ENCODE results near the gene KDM7A. TPM values are rescaled to one million over a fixed set of nuclear protein-coding genes. Genes with fewer than 3 reads are reported as not detected.
A peak's percentile ranks its signal among the peaks of the same experiment; 100 is the strongest.
"Not testable (repeated sequence)": the region's sequence is repeated elsewhere in the genome, so short reads cannot be mapped to it uniquely, and the experiment has no call there.

KDM7A gene
- total RNA-seq, 1 donor from 2014 or later: 11.3 TPM

DNA sequence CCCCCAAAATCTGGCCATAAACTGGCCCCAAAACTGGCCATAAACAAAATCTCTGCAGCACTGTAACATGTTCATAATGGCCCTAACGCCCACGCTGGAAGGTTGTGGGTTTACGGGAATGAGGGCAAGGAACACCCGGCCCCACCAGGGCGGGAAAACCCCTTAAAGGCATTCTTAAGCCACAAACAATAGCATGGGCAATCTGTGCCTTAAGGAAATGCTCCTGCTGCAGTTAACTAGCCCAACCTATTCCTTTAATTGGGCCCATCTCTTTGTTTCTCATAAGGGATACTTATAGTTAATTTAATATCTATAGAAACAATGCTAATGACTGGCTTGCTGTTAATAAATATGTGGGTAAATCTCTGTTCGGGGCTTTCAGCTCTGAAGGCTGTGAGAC, 26.2 kb upstream of the KDM7A start:
- DNase-seq (ENCODE audit: low spot score): not testable (repeated sequence)

DNA sequence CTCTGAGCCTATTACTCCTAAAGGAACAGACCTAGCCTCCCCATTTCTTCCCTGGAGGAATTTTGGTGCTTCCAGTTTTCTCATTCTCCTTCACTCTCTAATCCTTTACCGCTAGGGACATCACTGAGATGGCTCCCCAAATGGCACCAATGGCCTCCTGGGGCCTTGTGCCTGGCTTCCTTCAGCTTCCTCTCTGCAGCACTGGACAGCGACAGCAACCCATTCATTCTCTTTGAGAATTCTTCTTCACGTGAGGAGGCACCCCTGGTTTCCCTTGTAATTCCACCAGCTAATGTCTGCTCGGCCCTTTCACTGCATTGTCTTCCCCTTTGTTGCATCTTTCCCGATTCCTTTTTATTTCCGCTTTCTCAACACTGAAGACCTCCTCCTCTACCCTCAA, 24.6 kb upstream of the KDM7A start:
- DNase-seq (ENCODE audit: low spot score): no peak

DNA sequence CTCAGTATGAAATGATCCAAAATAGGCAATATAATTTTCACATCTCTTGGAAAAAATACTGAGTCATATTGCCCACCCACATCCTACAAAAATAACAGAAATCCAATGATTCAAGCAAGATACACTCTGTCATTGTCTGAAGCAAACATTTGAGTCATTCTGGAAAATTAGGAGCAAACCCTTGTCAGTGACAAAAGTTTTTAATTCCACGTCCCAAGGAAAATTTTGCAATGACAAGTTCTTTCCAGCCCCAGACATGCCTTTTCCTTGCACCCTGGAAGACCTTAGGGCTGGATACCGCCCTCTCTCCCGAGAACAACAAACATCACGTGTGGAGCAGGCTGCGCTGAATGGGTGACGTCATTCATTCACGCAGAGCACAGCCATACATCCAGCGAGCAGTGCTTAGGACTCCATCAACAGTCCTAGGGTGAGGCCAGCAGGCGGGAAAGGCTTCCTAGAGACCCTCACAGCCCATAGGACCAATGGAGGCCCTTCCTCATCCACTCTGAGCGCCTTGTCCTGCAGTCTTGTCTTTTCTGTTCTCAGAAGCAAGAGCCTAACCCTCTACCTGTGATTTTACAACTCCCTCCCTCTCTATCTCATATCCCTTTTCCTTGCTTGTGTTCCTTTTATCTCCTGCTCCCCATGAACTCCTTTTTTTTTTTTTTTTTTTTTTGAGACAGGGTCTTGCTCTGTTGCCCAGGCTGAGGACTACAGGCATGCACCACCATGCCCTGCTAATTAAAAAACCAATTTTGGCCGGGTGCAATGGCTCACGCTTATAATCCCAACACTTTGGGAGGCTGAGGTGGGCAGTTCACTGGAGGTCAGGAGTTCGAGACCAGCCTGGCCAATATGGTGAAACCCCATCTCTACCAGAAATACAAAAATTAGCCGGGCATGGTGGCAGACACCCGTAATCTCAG, 23.5 kb upstream of the KDM7A start:
- no peak for DNase-seq (ENCODE audit: low spot score)

DNA sequence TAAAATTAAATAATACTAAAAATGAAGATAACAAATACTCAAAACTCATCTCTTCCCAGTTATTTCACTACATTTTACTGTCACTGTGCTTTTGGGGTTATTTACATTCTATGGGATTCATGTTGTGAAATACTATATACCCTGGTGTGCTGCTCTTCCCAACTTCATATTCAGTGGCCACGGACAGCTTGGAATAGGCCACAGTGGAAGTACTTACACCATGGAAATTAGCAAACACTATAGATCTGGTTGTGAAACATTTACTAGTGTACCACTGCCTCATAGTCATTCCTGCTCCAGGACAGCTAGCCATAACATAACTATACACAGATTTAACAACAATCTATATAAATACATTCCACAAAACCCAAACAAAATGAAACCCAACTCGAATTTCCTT, 21.2 kb upstream of the KDM7A start:
- no peak for DNase-seq (ENCODE audit: low spot score)

DNA sequence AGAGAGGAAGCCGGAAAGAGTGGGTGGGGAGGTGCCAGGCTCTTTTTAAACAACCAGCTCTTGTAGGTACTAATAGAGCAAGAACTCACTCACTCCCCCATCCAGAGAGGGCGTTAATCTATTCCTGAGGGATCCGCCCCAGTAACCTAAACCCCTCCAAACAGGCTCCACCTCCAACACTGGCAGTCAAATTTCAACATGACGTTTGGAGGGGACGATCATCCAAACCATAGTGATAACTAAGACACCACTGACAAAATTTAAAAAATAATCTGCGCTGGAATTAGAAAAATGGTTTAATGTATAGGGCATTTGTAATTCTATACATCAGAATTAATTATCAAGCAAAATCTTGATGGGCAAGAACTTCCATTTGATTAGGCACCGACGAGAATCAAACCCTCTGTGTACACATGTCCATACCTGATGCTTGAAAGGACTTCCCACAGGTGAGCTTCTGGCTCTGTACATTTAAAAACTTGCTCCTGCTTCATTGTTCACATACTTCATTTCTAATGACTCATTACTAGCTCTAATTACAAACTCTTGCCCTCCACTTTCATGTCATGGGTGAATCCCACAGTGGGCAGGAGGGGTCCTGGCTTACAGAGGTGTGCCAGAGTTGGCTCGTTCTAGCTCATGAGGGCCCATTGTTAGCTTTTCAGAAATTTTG, 20.6 kb upstream of the KDM7A start:
- DNase-seq (ENCODE audit: low spot score): no peak

DNA sequence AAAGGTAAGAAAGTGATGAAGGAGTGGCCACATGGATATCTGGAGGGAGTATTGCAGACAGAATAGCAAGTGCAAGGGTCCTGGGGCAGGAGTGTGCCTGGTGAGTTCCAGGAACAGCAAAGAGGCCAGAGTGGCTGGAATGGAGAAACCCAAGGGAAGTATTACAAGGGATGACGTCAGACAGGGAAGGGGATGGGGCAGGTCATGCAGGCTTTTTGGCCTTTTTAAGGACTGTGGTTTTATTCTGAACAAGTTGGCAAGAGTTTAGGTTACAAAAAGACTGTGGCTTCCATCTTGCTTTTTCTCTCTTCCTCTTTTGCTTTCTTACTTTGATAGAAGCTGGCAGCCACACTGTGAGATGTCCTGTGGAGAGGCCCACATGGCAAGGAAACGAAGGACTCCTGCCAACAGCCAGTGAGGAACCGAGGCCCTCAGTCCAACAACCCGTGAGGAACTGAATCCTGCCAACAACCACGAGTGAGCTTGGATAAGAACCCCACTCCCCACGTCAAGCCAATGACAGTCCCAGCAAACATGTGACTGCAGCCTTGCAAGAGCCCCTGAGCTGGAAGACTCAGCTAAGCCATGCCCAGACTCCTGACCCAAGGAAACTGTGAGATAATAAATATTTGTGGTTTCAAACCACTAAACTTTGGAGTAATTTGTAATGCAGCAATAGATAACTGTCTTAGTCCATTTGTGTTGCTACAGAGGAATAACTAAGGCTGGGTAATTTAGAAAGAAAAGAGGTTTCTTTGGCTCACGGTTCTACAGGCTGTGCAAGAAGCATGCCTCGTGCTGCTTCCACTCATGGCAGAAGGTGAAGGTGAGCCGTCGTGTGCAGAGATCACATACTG, 19.8 kb upstream of the KDM7A start:
- no peak for DNase-seq (ENCODE audit: low spot score)

DNA sequence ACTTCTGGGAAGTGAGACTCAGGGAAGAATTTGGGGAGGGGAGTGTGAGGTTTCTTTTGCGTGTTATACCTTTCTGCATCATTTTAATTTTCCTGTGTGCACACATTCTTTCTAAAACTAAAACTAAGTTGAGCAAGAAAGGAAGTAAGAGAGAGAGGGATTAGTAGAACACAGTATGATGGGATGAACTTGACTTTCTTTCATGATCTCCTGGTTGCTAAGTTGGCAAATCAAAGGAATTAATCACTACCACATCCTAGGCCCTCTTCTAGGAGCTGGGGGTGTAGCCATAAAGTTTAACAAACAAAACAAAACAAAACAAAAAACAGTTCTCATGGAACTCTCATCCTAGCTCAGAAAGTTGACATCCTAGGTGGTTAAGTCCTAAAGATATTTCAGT, 19.1 kb upstream of the KDM7A start:
- no peak for DNase-seq (ENCODE audit: low spot score)

DNA sequence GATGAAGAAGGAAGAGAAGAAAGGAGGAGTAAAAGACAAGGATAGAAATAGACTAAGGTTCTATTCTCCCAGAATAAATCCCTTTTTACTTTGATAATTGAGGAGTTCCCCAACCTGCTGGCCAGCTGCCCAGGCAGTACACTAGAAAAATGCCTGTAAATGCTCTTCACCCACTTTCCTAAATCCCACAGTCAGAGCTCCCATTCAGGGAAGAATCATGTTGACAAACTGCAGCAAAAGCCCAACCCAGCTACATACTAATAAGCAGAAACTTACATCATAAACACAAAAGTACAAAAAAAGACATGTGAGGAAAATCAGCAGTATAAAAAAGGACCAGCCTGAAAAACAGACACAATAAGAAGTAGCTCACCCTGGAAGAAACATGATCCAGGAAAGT, 15.8 kb upstream of the KDM7A start:
- no peak for DNase-seq (ENCODE audit: low spot score)

DNA sequence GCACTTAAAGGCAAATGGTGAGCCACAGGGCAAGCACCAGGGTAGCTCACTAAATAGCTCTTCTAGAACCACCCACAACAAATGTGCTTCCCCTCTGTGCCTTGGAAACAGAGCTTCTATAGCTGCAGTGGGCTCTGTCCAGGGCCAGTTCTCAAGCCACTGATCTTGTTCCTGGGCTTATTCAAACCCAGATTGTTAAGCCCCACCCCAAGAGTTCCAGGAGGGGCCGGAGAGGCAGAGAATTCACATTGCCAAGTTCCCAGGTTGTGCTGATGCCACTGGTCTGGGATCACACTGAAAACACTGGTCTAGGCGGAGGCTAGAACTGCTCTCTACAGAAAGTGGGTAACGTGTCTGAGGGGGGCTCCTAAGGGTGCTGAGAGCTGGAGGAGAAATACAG, 15.4 kb upstream of the KDM7A start:
- DNase-seq (ENCODE audit: low spot score): no peak

DNA sequence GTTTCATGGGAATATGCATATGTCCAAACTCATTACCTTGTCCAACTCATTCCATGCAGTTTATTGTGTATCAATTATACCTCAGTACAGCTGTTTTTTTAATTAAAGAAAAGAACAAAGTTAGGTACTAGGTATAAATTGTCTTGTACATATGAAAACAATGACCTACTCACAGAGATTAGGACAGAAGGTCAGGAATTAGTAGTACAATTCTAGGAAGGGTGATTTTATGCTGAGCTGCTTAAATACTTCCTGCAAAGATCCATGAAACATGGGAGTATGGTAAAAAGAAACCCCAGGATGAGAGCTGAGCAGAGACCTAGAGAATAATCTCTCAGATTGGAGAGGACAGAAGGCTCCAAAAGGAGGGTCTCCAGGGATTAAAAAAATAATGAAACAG, 13.8 kb upstream of the KDM7A start:
- DNase-seq (ENCODE audit: low spot score): no peak

DNA sequence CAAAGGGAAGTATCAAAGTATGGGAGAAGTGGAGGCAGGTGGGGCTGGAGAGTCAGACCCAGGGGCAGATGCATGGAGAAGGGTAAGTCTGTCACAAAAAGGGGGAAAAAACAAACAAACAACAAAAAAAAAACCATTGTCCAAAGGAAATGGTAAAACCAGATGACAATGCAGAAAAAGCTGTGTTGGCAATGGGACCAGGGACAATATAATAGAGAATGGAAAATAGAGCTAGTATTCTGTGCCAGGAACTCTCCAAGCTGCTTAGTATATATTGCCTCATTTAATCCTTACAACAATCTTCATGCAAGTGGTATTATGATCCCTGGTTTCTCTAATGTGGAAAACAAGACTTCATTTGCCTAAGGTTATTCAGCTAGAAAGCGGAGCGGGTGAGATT, 13.1 kb upstream of the KDM7A start:
- no peak for DNase-seq (ENCODE audit: low spot score)

DNA sequence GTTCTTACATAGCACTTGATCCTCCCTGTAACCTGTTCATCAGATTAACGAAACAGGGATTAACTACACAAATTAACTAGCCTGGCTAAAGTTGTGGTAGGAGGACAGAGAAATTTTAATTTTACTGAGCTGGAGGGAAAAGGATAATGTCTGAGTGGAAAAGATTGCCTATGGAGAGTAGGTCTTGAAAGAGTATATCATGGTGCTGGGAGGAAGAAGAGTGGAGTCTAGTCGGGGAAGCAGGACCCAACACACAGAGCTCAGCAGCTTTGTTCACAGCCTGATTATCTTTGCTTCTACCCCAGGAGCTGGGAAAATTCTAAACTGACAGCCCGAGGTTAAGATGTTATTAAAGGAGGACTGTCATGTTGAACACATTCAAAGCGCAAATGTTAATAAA, 6.1 kb upstream of the KDM7A start:
- no peak for DNase-seq (ENCODE audit: low spot score)

DNA sequence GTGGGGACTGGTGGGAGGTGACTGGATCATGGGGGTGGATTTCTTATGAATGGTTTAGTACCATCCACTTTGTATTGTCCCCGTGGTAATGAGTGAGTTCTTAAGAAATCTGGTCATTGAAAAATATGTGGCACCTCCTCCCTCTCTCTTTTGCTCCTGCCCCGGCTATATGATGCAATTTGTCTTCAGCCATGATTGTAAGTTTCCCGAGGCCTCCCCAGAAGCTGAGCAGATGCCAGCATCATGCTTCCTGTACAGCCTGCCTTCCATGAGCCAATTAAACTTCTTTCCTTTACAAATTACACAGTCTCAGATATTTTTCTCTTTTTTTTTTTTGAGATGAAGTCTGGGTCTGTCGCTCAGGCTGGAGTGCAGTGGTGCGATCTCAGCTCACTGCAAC, 2.6 kb upstream of the KDM7A start:
- no peak for DNase-seq (ENCODE audit: low spot score)

DNA sequence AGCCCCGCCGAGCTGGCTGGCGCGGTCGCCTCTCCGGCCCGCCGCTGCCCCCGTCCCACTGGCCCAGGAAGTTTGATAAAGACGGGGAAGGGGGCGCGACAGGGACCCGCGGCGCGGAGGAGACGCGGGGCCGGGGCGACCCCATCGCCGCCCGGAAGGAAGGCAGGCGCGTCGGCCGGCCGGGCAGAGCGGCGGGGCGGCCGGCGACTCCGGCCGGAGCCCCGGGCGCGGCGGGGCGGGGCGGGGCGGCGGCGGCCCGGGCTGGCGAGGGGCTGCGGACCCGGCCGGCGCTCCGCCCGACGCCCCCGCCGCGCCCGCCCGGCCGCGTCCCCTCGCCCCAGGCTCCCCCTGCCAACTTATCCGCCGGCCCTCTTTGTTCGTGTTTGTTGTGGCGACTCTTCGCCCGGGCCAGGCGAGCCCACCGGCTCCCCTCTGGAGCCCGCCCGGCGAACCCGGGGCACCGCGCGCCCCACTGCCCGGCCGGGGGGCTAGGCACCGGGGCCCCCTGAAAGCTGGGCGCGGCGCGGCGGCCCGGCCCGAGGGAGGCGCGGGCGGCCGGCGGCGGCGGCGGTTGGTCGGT, 571 bp downstream of the KDM7A start:
- peak; percentile 20 for DNase-seq (ENCODE audit: low spot score)

DNA sequence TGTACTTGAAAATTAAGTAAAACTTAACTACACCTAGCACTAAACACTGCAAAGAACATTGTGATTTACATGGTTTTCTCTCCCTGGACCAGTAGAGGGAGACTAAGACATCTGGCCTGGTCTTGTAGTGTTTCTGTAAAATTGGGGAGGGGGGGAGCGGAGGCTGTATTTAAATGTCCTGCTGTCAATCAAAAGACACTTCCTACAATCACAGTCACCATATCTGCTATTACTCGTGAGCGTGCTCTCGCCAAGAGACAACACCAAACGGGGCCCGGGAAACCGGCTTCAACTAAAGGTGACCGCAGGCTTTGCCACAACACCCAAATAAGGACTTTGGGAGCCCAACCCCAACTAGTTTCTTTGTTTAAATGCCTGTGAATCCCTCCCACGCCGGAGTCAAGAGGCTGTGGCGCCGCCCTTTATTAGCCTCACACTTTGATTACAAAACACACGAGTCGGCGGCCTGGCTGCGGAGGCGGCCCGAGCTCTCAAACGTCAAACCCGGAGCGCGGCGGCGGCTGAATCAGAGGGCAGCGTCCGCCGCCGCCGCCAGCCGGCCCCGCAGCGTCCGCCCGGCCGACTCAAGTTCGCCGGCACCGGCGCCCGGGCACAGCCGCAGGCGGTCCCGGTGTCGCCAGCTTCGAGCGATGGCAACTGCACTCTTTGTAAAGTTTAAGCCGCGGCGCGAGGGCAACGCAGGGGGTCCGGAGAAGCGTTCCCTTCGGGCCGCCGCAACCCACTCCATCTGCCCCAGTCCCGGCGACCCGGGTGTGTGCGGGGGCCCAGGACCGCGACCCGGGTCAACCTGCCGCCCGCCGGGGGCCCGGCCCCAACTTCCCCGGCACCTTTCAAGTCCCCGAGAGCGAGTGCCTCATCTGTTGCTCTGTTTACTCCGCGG, 1.3 kb downstream of the KDM7A start:
- DNase-seq (ENCODE audit: low spot score): peak; percentile 95

DNA sequence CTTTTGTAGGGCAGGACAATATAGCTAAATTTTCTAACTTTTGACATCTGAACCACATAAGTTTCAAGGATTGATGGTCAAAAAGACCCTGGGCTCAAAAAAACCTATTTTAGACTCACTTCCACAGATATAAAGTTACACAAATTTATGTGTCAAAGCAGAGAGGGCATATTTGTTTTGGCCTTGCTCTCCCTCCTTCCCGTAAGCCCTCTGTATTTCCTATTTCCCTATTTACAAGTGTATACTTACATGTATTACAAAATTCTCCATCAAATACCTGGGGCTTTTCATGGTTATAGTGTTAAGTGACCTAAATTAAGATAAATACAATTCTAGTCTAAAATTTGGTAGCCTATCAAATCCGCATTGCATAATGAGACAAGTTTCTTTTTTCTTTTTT, 2.6 kb downstream of the KDM7A start:
- DNase-seq (ENCODE audit: low spot score): no peak

DNA sequence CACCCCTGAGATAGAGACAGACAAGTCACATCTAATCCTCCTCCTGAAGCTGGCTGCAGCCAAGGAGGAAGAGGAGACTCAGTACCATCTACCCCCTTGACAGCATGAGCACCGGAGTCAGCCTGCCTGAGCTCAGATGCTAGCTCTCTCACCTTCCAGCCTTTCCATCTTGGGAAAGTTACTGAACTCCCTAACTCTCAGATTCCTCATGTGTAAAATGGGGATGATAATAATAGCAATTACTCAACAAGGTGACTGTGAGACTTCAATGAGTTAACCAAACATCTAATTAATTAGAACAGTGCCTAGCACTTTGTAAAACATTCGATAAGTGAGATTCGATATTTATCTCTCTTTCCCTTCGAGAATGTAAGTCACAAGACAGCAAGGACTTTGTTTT, 6.4 kb downstream of the KDM7A start:
- no peak for DNase-seq (ENCODE audit: low spot score)

DNA sequence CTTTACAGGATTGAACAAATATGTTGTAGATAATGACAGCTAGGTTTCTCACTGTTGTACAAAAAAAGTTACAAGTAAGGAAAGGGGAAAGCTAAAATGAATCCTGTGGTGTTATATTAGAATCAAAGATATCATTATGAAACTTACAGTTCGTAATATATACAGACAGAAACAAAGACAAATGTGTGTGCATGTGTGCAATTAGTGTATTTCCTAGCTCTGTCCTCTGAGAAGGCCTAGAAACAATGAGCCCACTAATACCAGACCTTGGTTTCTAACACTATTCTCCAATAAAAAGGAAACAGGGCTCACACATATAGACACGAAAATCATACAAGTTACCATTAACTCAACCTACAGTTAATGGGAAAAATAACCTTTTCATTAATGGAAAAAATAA, 8.0 kb downstream of the KDM7A start:
- DNase-seq (ENCODE audit: low spot score): no peak

DNA sequence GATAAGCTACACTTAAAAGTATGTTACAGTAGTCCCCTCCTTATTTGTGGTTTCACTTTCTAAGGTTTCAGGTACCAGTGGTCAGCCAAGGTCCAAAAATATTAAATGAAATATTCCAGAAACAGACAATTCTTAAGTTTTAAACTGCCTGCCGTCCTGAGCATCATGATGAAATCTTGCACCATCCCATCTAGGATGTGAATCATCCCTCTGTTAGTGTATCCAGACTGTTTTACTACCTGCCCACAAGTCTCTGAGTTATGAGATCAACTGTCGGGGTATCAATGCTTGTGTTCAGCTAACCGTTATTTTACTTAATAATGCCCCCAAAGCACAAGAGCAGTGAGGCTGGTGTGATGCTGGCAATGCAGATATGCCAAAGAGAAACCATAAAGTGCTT, 11.4 kb downstream of the KDM7A start:
- no peak for DNase-seq (ENCODE audit: low spot score)

DNA sequence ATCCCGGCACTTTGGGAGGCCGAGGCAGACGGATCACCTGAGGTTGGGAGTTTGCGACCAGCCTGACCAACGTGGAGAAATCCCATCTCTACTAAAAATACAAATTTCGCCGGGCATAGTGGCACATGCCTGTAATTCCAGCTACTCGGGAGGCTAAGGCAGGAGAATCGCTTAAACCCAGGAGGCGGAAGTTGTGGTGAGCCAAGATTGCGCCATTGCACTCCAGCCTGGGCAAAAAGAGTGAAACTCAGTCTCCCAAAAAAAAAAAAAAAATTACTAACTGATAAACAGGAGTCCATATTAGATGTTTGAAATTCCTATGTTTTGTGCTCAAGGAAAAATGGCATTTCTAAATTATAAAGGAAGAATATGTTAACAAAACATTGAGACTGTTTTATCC, 14.7 kb downstream of the KDM7A start:
- not testable (repeated sequence) for DNase-seq (ENCODE audit: low spot score)

DNA sequence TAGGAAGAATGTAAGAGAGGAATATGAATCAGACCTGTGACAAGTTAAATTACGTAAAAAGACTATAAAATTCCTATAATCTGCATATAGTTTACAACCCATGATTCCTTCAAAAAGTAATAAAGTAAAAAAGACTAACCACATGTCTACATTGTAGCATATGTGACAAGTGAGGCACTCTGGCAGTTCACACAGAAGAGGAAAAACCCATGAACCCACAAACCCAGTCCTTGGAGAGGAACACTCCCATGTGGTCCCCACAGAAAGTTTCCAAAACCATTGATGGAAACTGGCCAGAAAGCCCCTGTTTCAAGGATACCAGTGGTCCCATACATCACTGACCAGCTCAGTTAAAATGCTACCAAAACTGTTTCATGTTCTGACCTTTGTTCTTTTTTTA, 15.7 kb downstream of the KDM7A start:
- no peak for DNase-seq (ENCODE audit: low spot score)
